Measurements from ENCODE around the gene CTPS1. TPM values are rescaled to one million over a fixed set of nuclear protein-coding genes. Genes with fewer than 3 reads are reported as not detected.

The CTPS1 gene
- total RNA-seq, 1 donor from 2014 or later, result 21.7 TPM

DNA sequence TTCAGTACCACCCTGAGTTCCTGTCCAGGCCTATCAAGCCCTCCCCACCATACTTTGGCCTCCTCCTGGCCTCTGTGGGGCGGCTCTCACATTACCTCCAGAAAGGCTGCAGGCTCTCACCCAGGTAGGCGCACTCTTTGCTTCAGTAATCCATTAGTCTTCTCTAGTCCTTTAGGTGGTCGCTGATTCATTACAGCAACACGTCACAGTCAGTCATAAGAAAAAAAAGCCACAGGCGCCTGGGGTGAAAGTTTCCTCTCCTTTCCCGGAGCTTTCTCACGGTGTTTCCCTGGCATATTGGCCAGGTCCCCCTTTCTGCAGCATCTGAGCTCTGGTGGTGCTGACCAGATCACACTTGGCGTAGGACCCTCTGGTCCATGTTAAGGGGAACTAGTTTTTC is 30.0 kb downstream of the CTPS1 start:
- Histone ChIP-seq H3K36me3 (peaks cover 78% of the 10 kb centered on the region), H3K27me3 (no peaks in the 10 kb centered on the region), H3K27ac (no peak overlapping the region), H3K4me3 (no peak overlapping the region), H3K4me1 (peaks cover 12% of the 10 kb centered on the region), H3K9me3 (no peaks in the 10 kb centered on the region)
- intact Hi-C loops (cut with DNase I), result no loop called here
- ATAC-seq (no peak), DNase-seq (no peak)
- TF ChIP-seq, protein P1, sequence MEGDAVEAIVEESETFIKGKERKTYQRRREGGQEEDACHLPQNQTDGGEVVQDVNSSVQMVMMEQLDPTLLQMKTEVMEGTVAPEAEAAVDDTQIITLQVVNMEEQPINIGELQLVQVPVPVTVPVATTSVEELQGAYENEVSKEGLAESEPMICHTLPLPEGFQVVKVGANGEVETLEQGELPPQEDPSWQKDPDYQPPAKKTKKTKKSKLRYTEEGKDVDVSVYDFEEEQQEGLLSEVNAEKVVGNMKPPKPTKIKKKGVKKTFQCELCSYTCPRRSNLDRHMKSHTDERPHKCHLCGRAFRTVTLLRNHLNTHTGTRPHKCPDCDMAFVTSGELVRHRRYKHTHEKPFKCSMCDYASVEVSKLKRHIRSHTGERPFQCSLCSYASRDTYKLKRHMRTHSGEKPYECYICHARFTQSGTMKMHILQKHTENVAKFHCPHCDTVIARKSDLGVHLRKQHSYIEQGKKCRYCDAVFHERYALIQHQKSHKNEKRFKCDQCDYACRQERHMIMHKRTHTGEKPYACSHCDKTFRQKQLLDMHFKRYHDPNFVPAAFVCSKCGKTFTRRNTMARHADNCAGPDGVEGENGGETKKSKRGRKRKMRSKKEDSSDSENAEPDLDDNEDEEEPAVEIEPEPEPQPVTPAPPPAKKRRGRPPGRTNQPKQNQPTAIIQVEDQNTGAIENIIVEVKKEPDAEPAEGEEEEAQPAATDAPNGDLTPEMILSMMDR (IDR thresholded peaks at IDR 0.05), result no peak

DNA sequence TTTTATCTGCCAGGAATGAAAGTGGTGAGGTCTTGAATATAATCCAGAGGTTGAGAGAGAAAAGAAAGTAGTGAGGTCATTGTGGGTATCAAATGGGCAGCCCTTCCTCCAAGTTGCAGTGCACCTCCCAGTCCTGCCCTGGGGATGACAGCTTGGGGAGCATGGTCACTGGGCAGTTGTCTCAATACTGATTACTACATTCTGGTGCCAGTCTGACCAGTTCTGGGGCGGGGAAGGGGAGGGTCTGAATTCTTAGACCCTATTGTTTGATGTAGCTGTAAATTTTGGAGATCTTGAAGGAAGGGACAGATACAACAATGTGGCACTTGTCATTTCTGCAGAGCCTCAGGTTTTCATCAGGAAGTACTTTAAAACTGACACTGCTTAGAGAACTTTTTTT is 30.8 kb downstream of the CTPS1 start:
- Histone ChIP-seq H3K4me3 (no peak overlapping the region), H3K4me1 (peaks cover 14% of the 10 kb centered on the region), H3K27ac (no peak overlapping the region), H3K27me3 (no peaks in the 10 kb centered on the region), H3K36me3 (peaks cover 78% of the 10 kb centered on the region), H3K9me3 (no peaks in the 10 kb centered on the region)
- DNase-seq (no peak), ATAC-seq (no peak)
- TF ChIP-seq, protein P1 (IDR thresholded peaks at IDR 0.05), result no peak
- intact Hi-C loops (cut with DNase I), result no loop called here

DNA sequence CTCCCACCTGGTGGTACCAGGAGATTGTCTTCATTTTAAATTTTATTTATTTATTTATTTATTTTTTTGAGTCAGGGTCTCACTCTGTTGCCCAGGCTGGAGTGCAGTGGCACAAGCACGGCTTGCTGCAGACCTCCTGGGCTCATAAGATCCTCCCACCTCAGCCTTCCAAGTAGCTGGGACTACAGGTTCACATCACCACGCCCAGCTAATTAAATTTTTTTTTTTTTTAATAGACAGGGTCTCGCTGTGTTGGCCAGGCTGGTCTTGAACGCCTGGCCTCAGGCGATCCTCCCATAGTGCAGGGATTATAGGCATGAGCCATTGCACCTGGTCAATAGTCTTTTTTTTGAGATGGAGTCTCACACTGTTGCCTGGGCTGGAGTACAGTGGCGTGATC is 33.5 kb downstream of the CTPS1 start:
- Histone ChIP-seq H3K27ac (no peak overlapping the region), H3K4me1 (peaks cover 14% of the 10 kb centered on the region), H3K4me3 (no peak overlapping the region), H3K27me3 (no peaks in the 10 kb centered on the region), H3K36me3 (peaks cover 51% of the 10 kb centered on the region), H3K9me3 (no peaks in the 10 kb centered on the region)
- ATAC-seq (no peak), DNase-seq (no peak)
- intact Hi-C loops (cut with DNase I), result no loop called here
- TF ChIP-seq, protein P1 (IDR thresholded peaks at IDR 0.05), result no peak

DNA sequence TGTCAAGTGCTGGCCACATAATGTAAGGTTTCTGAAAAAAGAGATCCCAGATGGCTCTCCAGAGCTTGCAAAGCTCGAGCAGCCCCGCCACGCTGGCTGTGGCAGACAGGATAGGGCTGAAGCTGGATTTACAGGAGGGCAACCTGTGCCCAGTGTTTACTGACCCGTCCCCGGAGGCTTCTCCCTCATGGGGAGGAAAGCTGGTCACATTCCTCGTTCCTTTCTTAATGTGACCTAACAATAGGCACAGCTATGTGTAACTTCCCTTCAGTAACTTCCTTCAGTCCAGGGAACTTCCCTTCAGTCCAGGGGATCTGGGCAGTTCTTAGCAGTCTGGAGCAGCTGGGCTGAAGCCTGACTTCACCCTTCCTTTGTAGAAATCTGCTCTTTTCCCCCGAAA is 34.3 kb downstream of the CTPS1 start:
- Histone ChIP-seq H3K4me1 (peaks cover 14% of the 10 kb centered on the region), H3K27me3 (no peaks in the 10 kb centered on the region), H3K36me3 (peaks cover 43% of the 10 kb centered on the region), H3K9me3 (no peaks in the 10 kb centered on the region), H3K27ac (no peak overlapping the region), H3K4me3 (no peak overlapping the region)
- ATAC-seq (peak; percentile 76), DNase-seq (no peak)
- intact Hi-C loops (cut with DNase I), result no loop called here
- TF ChIP-seq, protein P1 (IDR thresholded peaks at IDR 0.05), result no peak

DNA sequence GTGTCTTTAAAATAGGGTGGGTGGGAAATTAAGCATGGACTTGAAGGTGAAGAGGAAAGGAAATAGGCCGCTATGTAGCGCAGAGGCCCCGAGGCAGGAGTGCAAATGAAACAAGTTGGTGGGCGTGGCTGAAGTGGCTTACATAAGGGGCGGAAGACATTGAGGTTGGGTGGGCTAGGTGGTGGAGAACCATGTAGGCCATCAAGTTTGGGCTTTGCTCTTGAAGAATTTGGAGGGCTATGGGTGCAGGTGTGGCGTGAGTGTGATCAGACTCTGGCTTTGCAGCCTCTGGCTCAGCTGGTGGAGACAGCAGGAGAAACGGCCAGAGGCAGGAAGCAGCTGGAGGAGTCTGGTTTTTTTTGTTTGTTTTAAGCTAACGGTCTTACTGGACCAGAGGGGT is 35.4 kb downstream of the CTPS1 start:
- H3K36me3 ChIP-seq, result peaks cover 32% of the 10 kb centered on the region
- ATAC-seq, result no peak

More for the DNA sequence above, 35.4 kb downstream of the CTPS1 start:
- intact Hi-C loops (cut with DNase I), result no loop called here
- Histone ChIP-seq H3K27ac (no peak overlapping the region), H3K4me1 (peaks cover 18% of the 10 kb centered on the region), H3K27me3 (no peaks in the 10 kb centered on the region), H3K4me3 (no peak overlapping the region), H3K9me3 (no peaks in the 10 kb centered on the region)
- no peak for DNase-seq
- TF ChIP-seq, protein P1 (IDR thresholded peaks at IDR 0.05), result no peak
